GM19328 (cell line): Measurements from ENCODE around the gene BOLA1.
"Not testable (repeated sequence)": the region's sequence is repeated elsewhere in the genome, so short reads cannot be mapped to it uniquely, and the experiment has no call there.

Experiments used
- ATAC-seq: cut with Tn5 transposase; IDR thresholded peaks from one replicate; pipeline ENCODE4 v1.9.1; 2021; ENCODE audit warnings: mild to moderate bottlenecking, moderate library complexity; ENCODE audit not compliant: unreplicated experiment

The BOLA1 gene

GRCh38 chr1:149928401-149928724, 29.0 kb downstream of the BOLA1 start:
- ATAC-seq = no peak

GRCh38 chr1:149929856-149930255, 30.5 kb downstream of the BOLA1 start:
- no peak for ATAC-seq

- ATAC-seq = no peak
Measured at GRCh38 chr1:149931212-149931790, 31.9 kb downstream of the BOLA1 start.

GRCh38 chr1:149932474-149932873, 33.1 kb downstream of the BOLA1 start:
- ATAC-seq = no peak

GRCh38 chr1:149933208-149933607, 33.8 kb downstream of the BOLA1 start:
- ATAC-seq = no peak

GRCh38 chr1:149934356-149934755, 35.0 kb downstream of the BOLA1 start:
- ATAC-seq = no peak

GRCh38 chr1:149936170-149936991, 37.0 kb downstream of the BOLA1 start, which contains the start of gene MTMR11:
Gene MTMR11 (minus strand): TSS chr1:149936879. CDS start chr1:149936647, 232 bp downstream.
- ATAC-seq = no peak

- no peak for ATAC-seq
Measured at GRCh38 chr1:149936992-149937705, 37.8 kb downstream of the BOLA1 start.

- no peak for ATAC-seq
Measured at GRCh38 chr1:149937759-149938158, 38.4 kb downstream of the BOLA1 start.

GRCh38 chr1:149938668-149939003, 39.3 kb downstream of the BOLA1 start:
- ATAC-seq = not testable (repeated sequence)

- no peak for ATAC-seq
Measured at GRCh38 chr1:149940427-149940826, 41.1 kb downstream of the BOLA1 start.

- ATAC-seq = no peak
Measured at GRCh38 chr1:149942207-149942606, 42.8 kb downstream of the BOLA1 start.

- ATAC-seq = no peak
Measured at GRCh38 chr1:149942885-149943284, 43.5 kb downstream of the BOLA1 start.

- no peak for ATAC-seq
Measured at GRCh38 chr1:149945206-149945605, 45.8 kb downstream of the BOLA1 start.

- ATAC-seq = no peak
Measured at GRCh38 chr1:149949911-149950310, 50.5 kb downstream of the BOLA1 start.
